Stimulated activated CD4-positive, alpha-beta T cell treated with anti-CD3 and anti-CD28 coated beads, Interleukin-15, amount 100 ng/mL, for 48 hours (primary cell): ENCODE data around the gene B4GALT1.

Source experiments
- DNase-seq, 2 donors: peaks; one replicate each; pipeline ENCODE4 v3.0.0-alpha.2; 2020; ENCODE audit warnings: low read depth in 2 of 2

The B4GALT1 gene, protein sequence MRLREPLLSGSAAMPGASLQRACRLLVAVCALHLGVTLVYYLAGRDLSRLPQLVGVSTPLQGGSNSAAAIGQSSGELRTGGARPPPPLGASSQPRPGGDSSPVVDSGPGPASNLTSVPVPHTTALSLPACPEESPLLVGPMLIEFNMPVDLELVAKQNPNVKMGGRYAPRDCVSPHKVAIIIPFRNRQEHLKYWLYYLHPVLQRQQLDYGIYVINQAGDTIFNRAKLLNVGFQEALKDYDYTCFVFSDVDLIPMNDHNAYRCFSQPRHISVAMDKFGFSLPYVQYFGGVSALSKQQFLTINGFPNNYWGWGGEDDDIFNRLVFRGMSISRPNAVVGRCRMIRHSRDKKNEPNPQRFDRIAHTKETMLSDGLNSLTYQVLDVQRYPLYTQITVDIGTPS

GRCh38 chr9:33167084-33167971 lies at the start of gene B4GALT1:
Gene B4GALT1 (minus strand): TSS chr9:33167336. CDS start chr9:33167169, 167 bp downstream.
- DNase-seq, result peak; percentile 88 to 97

GRCh38 chr9:33211695-33212393 lies 44.7 kb upstream of the B4GALT1 start:
- no peak for DNase-seq

GRCh38 chr9:33210006-33210715 lies 43.0 kb upstream of the B4GALT1 start:
- DNase-seq, result no peak

GRCh38 chr9:33209394-33209793 lies 42.3 kb upstream of the B4GALT1 start:
- DNase-seq, result no peak

GRCh38 chr9:33202552-33203201 lies 35.5 kb upstream of the B4GALT1 start:
- DNase-seq, result peak in 1 of 2 donors; percentile 6

DNA sequence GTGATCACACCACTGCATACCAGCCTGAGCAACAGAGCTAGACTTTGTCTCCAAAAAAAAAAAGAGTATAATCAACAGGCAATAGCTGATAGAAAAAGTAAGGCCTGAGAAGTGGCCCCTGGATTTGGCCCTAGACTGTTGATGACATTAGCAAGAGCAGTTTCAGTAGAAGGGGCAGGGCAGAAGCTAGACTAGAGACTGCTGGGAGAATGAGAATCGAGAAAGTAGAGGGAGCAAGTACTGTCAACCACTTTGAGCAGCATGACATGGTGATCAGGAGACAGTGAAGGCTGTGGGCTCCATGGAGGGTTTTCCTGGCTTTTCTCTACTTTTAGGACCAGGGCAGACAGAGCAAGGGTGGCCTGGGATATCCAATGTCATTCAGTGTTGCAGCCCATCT lies 34.9 kb upstream of the B4GALT1 start:
- DNase-seq, result no peak

DNA sequence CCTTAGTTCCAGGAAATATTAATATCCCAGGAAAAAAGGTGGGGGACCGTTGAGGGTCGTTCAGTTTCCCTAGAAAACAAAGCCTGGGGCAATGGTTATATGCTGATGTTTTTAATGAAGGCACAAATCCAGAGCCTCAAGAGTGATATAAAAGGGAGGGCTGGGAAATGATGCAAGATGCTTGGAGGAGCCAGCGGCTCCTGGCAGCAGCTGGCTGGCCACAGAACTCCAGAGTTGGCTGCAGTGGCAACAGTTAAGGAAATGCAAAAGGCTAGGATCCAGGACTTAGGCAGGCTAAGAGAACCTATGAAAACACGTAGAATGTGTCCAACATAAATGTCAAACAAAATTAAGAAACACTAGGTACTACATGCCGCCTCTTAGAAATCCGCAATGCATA lies 31.0 kb upstream of the B4GALT1 start:
- no peak for DNase-seq

DNA sequence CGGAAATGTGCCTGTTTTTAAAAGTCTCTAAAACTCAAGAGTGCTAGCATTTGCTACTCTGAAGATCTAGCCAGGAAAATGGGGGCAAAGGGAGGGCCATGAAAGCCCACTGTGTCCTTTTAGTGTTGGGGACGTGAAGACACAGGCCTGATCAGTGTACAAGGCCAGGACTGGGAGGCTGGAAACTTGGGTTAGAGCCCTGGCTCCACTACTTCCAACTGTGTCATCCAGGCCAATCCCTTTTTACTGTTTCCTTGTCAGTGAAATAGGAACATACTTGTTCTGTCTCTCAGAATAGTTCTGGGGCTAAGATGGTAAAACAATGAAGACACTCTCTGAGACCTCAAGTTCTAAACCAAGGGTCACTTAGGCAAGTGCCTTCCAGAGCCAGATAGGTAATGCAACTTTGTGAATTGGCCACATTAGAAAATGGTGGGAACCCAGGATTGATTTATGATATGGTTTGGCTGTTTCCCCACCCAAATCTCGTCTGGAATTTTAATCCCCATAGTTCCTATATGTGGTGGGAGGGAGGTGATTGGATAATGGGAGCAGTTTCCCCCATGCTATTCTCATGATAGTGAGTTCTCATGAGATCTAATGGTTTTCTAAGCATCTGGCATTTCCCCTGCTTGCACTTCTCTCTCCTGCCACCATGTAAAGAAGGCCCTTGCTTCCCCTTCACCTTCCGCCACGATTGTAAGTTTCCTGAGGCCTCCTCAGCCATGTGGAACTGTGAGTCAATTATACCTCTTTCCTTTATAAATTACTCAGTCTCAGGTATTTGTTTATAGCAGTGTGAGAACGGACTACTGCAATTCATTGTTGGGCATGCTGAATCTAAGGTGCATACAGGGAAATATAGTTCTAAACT lies 30.4 kb upstream of the B4GALT1 start:
- no peak for DNase-seq

- no peak for DNase-seq
Measured at GRCh38 chr9:33196736-33197135, 29.6 kb upstream of the B4GALT1 start.

DNA sequence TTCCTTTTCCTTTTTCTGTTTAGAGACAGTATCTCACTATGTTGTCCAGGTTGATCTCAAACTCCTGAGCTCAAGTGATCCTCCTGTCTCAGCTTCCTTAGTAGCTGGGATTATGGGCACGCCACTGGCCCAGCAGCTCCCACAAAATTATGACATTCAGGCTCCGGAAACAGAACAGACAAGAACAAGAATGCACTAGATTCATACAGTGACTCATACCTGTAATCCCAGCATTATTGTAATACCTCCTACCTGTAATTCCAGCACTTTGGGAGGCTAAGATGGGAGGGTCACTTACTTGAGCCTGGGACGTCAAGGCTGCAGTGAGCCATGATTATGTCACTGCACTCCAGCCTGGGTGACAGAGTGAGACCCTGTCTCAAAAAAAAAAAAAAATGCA lies 26.7 kb upstream of the B4GALT1 start:
- no peak for DNase-seq

GRCh38 chr9:33192493-33193255 lies 25.5 kb upstream of the B4GALT1 start:
- no peak for DNase-seq

GRCh38 chr9:33190021-33190705 lies 23.0 kb upstream of the B4GALT1 start:
- DNase-seq, result no peak

DNA sequence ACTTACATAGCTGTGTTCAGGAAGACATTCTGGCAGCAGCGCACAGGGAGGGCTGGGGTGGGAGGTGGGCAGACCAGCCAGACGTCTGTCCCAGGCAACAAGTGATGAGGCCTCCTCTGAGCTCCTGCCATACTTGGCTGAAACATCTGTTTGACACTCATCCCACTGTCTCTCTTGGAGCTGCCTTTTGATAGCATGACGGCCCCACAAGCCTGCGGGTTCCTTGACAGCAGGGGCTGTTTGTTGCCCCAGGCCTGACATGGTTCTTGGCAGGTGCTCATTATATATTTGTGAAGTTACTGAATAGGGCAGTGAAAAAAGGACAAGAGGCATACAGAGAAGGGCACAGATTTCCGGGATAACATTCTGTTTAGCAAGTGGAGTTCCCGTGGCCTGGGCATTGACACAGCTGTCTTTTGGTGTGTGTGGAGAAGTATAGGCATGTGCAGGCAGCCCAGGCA lies 22.2 kb upstream of the B4GALT1 start:
- no peak for DNase-seq

DNA sequence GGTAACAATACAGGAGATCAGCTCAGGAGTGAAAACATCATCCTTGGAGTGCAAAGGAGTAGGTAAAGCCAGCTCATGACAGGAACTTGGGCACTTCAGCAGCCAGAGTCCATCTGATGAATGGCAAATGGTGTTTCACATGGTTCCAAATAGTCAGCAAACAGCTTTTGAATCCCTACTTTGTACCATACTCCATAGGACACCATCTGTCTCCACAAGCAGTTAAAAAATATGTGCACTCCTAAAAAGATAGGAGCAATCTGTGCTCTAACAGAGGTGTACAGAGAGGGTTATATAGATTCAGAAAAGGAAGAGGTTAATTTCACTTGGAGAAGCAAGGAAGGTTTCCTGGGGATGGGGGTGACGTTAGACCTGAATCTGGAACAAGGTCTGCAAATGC lies 21.6 kb upstream of the B4GALT1 start:
- no peak for DNase-seq

DNA sequence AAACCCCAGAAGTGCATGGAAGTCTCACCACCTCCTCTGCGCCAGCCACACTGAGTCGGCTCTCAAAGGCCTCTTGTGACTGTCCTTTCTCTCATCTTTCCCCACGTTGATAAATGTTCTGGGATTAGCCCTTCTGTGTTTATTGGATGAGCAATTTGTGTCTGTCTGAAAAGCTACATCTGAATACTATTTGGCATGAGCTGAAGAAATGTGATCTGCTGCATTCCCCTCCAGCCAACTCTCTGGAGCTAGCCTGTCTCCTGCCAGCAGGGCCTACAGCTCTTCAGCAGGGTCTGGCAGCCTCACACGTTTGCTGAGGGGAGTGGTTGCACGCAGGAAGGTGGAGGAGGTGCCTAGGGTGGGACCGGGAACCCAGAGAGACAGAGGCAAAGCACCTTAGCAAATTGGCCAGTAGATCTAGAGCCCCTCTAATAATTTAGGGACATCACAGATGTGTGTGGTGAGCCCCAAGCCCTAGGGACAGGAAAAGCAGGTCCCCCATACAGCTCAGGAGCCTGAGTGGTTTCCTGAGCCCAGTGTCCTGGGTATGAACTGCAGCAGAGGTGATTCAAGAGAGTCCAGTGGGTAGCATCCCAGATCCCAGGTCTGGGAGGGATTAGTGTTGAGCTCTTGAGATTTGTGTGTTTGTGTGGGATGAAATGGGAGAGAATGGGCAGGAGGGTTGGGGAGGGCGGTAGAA lies 20.5 kb upstream of the B4GALT1 start:
- DNase-seq, result no peak

DNA sequence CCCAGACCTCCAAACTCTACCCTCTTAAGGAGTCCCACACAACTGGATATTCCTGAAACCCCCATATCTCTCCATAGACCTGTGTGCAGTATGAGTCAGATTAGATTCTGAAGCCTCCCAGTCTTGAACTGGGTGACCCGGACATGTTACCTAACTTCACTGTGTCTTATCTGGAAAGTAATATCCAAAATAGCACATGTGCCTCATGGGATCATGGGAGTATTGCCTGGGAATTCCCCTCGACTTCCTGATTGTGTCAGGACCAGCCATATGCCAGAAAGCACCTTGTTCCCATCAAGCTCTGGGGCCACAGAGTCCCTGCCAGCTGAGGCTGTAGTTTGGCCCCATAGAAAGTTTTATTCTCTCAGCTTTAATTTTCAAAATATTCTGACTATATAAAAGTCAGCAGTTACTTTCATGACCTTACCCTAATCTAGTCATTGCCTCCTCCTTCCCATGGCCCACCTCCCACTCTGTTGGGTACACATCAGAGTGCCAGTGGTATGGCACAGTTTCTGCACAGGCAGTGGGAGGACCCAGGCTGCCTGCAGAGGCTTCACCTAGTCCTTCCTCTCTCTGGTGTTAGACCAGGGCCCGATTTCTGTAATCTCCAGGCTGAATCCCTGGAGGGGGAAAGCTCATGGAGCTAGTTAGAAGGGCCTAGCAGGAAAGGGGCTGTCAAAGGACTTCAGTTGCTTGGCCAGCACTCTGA lies 19.5 kb upstream of the B4GALT1 start:
- no peak for DNase-seq

- no peak for DNase-seq
Measured at GRCh38 chr9:33185858-33186257, 18.7 kb upstream of the B4GALT1 start.
